ENCODE data around the gene ASGR1. TPM values are rescaled to one million over a fixed set of nuclear protein-coding genes. Genes with fewer than 3 reads are reported as not detected.

Gene ASGR1
- total RNA-seq, 2 donors from 2014 or later = 6.8 to 14.2 TPM

DNA sequence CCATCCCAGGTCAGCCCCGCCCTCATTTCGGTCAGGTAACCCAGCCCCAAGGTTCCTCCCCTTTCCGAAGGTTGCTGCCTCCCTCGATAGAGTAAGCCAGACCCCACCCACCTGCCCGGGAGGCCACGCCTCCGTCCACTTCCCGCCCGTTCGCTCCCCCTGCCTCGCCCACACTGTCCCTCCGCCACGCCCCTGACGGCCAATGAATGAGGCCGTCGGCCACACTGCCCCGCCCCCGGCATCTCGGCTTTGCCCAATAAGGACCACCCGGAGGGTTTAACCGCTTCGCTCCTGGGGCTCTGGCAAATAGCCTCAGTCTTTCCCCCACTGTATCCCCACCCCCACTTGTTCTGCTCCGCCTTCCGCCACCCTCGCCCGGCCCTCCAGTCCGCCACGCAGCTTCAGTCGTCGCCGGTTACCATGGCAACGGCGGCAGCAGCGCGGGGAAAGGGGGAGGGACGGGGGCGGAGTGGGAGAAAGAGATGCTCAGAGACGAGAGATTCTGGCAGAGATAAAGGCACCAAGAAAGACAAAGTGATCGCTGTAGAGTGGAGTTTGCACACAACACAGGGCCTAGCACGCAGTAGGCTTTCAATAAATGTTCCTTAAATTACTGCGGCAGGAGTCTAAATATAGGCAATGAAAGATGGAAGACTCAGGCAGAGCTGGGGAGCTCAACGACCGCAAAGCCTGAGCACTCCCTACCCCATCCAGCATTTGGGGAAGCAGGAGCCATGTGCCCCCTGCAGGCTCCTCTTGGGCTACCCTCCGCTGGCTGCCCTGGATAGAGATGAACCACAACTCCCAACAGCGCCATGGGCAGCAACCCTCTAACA is 35.3 kb upstream of the ASGR1 start:
- Histone ChIP-seq H3K4me3 (ENCODE audit: low read length) (peak overlapping the region; percentile 76), H3K27me3 (ENCODE audit: control insufficient read depth, insufficient read depth, low read length, poor library complexity, severe bottlenecking) (no peaks in the 10 kb centered on the region), H3K4me1 (ENCODE audit: control insufficient read depth, insufficient read depth, low read length) (peaks cover 14% of the 10 kb centered on the region), H3K27ac (ENCODE audit: low read depth, low read length) (peak overlapping the region; percentile 95), H3K9me3 (ENCODE audit: control insufficient read depth, low read length) (no peaks in the 10 kb centered on the region), H3K9ac (ENCODE audit: extremely low read depth, low read length, poor library complexity, severe bottlenecking) (peak overlapping the region; percentile 43), H3K36me3 (ENCODE audit: control insufficient read depth, insufficient read depth, low read length) (no peaks in the 10 kb centered on the region)
- Mint-ChIP-seq H3K27ac (peak overlapping the region; percentile 99), H3K9me3 (no peaks in the 10 kb centered on the region), H3K4me3 (peak overlapping the region; percentile 58), H3K27me3 (ENCODE audit: insufficient read depth) (peaks cover 4% of the 10 kb centered on the region), H3K4me1 (peaks cover 43% of the 10 kb centered on the region), H3K36me3 (ENCODE audit: low read depth) (no peaks in the 10 kb centered on the region)
- WGBS, 2 experiments (ENCODE audit: insufficient coverage in 1 of 2, insufficient read length in 1 of 2) = 0% methylated on average over 19 to 45 of the region's 45 CpGs
- TF ChIP-seq, protein P1, sequence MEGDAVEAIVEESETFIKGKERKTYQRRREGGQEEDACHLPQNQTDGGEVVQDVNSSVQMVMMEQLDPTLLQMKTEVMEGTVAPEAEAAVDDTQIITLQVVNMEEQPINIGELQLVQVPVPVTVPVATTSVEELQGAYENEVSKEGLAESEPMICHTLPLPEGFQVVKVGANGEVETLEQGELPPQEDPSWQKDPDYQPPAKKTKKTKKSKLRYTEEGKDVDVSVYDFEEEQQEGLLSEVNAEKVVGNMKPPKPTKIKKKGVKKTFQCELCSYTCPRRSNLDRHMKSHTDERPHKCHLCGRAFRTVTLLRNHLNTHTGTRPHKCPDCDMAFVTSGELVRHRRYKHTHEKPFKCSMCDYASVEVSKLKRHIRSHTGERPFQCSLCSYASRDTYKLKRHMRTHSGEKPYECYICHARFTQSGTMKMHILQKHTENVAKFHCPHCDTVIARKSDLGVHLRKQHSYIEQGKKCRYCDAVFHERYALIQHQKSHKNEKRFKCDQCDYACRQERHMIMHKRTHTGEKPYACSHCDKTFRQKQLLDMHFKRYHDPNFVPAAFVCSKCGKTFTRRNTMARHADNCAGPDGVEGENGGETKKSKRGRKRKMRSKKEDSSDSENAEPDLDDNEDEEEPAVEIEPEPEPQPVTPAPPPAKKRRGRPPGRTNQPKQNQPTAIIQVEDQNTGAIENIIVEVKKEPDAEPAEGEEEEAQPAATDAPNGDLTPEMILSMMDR (conservative IDR thresholded peaks at IDR 0.05) = peak; percentile 84
- peak; percentile 100 for DNase-seq

DNA sequence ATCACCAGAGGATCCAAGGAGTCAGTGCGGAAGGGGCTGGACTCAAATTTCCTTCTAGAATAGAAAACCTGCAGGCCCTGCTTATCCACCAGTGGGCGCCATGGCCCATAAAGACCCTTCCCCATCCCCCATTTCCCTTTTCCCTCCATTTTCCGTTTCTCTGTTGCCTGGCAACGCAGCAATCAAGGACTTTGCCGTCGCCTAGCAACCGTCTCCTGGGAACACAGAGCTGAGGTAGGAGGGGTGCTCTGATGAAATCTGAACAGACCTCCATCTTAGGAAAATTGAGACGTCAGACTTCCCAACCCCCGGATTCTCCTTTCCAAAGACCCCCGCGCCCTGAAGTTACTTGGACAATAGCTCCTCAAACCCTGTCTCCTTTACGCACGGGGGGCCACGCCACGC is 34.7 kb upstream of the ASGR1 start:
- WGBS, 2 experiments (ENCODE audit: insufficient coverage in 1 of 2, insufficient read length in 1 of 2) = 0 to 5% methylated on average over 4 to 15 of the region's 15 CpGs
- no peaks in the 10 kb centered on the region for H3K27me3 ChIP-seq (ENCODE audit: control insufficient read depth, insufficient read depth, low read length, poor library complexity, severe bottlenecking)
- H3K36me3 Mint-ChIP-seq (ENCODE audit: low read depth) = no peaks in the 10 kb centered on the region
- peak; percentile 99 for DNase-seq
- peak overlapping the region; percentile 95 for H3K27ac ChIP-seq (ENCODE audit: low read depth, low read length)
- peak overlapping the region; percentile 99 for H3K27ac Mint-ChIP-seq
- H3K9me3 Mint-ChIP-seq = no peaks in the 10 kb centered on the region
- H3K4me1 ChIP-seq (ENCODE audit: control insufficient read depth, insufficient read depth, low read length) = peaks cover 12% of the 10 kb centered on the region
- peak overlapping the region; percentile 68 for H3K4me3 ChIP-seq (ENCODE audit: low read length)
- peaks cover 38% of the 10 kb centered on the region for H3K4me1 Mint-ChIP-seq
- no peaks in the 10 kb centered on the region for H3K36me3 ChIP-seq (ENCODE audit: control insufficient read depth, insufficient read depth, low read length)
- peak overlapping the region; percentile 58 for H3K4me3 Mint-ChIP-seq
- TF ChIP-seq, protein P1 (conservative IDR thresholded peaks at IDR 0.05) = peak; percentile 90
- H3K9ac ChIP-seq (ENCODE audit: extremely low read depth, low read length, poor library complexity, severe bottlenecking) = peak overlapping the region; percentile 42
- H3K9me3 ChIP-seq (ENCODE audit: control insufficient read depth, low read length) = no peaks in the 10 kb centered on the region
- peaks cover 4% of the 10 kb centered on the region for H3K27me3 Mint-ChIP-seq (ENCODE audit: insufficient read depth)

DNA sequence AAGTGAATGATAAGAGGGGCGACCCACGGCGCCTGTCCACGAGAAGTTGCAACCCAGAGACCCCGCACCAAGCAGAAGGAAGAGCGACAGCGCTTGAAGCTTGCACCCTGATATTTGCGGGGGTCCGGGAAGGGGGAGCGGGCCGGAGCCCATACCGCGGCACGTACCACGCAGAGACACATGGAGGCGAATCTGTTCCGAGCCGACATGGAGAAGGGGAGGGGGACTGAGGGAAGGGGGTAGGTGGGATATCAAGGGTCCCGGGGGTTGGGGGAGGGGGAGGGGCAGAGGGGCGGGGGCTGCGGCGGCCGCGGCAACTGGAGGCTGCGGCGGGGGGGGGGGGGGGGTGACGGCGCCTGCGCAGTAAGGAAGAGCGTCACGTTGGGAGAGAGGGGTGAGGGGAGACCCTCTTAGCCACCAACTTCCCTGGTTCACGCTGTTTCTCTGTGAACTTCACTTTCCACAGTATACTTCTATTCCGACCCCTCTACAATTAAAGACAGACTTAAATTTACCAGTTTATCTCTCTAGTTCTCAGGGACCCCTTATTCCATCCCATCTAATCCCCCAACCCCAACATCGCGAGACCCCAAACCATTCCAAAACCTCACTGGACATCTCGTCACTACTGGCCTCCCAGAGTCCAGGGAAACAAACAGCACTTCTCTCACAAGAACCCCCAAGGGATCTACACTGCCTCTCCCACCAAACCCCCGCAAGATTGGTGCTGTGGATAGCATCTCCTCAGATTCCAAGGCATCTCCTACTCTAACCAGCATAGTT is 32.5 kb upstream of the ASGR1 start:
- Histone ChIP-seq H3K9me3 (ENCODE audit: control insufficient read depth, low read length) (no peaks in the 10 kb centered on the region), H3K9ac (ENCODE audit: extremely low read depth, low read length, poor library complexity, severe bottlenecking) (no peak overlapping the region), H3K4me3 (ENCODE audit: low read length) (peak overlapping the region; percentile 81), H3K4me1 (ENCODE audit: control insufficient read depth, insufficient read depth, low read length) (peaks cover 4% of the 10 kb centered on the region), H3K27ac (ENCODE audit: low read depth, low read length) (no peak overlapping the region), H3K36me3 (ENCODE audit: control insufficient read depth, insufficient read depth, low read length) (no peaks in the 10 kb centered on the region), H3K27me3 (ENCODE audit: control insufficient read depth, insufficient read depth, low read length, poor library complexity, severe bottlenecking) (no peaks in the 10 kb centered on the region)
- peak; percentile 73 for DNase-seq
- TF ChIP-seq, protein P1 (conservative IDR thresholded peaks at IDR 0.05) = no peak
- peaks cover 36% of the 10 kb centered on the region for H3K4me1 Mint-ChIP-seq
- H3K4me3 Mint-ChIP-seq = peak overlapping the region; percentile 53
- H3K27ac Mint-ChIP-seq = peak overlapping the region; percentile 67
- H3K27me3 Mint-ChIP-seq (ENCODE audit: insufficient read depth) = peaks cover 14% of the 10 kb centered on the region
- no peaks in the 10 kb centered on the region for H3K9me3 Mint-ChIP-seq
- WGBS, 2 experiments (ENCODE audit: insufficient coverage in 1 of 2, insufficient read length in 1 of 2) = 27 to 33% methylated on average over 14 to 21 of the region's 37 CpGs
- no peaks in the 10 kb centered on the region for H3K36me3 Mint-ChIP-seq (ENCODE audit: low read depth)

All from endodermal cell (in vitro differentiated cells).